NCI-H1436 treated with DMSO at 0.1 percent for 48 hours (cell line): ENCODE results near the gene ELL.
A peak's percentile ranks its signal among the peaks of the same experiment; 100 is the strongest.
"Not testable (repeated sequence)": the region's sequence is repeated elsewhere in the genome, so short reads cannot be mapped to it uniquely, and the experiment has no call there.

ENCODE experiments used
- DNase-seq: peaks from one replicate; lab custom pipeline; 2025; lab: John Stamatoyannopoulos, UW

ELL gene

DNA sequence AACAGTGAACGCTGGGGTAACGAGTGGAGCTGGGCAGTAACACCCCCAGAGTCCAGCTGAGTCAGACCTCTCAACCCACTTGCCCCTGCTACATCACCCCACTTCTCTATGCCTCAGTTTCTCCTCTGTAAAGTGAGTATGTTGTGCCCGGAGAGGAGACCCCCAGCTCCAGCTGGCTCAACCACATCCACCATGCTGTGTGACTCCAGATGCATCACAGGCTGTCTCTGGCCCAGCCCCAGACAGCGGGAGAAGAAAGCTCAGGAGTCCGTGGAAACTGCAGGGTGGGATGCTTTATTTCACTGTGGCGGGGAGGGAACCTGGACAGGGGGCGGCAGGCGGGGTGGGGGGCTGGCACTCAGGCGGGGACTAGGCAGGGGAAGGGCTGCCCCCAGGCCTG, 9.6 kb upstream of the ELL start:
- DNase-seq, result no peak

DNA sequence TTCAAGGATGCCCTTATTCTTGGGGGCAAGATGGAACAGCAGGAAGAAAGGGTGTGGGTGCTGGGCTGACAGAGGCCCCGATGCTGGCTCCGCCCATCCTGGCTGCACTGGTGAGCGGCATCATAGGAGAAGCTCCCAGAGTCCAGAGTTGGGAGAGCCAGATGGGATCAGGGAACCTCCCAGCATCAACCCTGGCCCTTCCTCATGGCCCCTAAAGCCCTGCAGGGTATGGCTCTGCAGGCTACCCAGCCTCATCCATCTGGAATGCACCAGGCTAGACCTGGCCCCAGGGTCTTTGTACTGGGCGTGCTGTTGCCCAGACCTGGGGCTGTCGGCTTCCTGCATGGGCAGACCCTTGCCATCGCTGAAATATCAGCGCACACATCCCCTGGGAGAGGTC, 7.9 kb upstream of the ELL start:
- no peak for DNase-seq

DNA sequence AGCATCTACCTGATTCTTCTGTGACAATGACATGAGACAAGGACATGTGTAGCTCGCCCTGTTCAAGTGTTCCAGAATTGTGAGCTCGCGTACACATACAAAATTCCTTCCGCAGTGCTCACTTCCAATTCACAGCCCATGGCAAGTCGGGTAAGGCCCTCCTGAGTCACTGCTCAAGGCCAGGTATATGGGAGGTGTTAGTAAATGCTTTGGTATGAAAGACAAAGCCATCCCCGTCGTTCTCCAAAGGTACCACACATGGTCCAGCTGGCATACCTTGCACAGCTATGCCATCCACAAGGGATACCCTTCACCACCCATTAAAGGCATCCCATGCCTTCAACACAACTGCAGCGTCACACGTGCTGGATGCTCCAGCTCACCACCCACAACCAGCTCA, 4.4 kb upstream of the ELL start:
- DNase-seq, result no peak

DNA sequence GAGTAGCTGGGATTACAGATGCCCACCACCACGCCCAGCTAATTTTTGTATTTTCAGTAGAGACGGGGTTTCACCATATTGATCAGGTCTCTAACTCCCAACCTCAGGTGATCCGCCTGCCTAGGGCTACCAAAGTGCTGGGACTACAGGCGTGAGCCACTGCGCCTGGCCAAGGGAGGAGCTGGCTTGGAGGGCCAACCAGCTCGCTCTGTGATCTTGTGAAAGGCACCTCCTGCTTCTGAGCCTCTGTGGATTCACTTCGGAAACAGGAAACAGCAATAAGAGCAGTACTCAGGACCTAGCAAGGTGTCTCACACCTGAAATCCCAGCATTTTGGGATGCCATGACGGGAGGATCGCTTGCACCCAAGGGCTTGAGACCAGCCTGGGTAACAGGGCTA, 2.0 kb upstream of the ELL start:
- DNase-seq, result no peak

DNA sequence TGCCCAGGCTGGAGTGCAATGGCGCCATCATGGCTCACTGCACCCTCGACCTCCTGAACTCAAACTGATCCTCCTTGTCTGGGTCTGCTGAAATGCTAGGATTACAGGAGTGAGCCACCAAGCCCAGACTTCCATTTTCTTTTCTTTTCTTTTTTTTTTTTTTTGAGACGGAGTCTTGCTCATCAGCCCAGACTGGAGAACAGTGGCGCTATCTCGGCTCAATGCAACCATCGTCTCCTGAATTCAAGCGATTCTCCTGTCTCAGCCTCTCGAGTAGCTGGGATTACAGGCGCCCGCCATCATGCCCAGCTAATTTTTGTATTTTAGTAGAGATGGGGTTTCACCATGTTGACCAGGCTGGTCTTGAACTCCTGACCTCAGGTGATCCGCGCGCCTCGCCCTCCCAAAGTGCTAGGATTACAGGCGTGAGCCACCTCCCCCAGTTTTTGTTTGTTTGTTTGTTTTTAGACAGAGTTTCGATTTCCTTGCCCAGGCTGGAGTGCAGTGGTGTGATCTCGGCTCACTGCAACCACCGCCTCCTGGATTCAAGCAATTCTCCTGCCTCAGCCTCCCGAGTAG, 1.1 kb upstream of the ELL start:
- DNase-seq, result not testable (repeated sequence)

DNA sequence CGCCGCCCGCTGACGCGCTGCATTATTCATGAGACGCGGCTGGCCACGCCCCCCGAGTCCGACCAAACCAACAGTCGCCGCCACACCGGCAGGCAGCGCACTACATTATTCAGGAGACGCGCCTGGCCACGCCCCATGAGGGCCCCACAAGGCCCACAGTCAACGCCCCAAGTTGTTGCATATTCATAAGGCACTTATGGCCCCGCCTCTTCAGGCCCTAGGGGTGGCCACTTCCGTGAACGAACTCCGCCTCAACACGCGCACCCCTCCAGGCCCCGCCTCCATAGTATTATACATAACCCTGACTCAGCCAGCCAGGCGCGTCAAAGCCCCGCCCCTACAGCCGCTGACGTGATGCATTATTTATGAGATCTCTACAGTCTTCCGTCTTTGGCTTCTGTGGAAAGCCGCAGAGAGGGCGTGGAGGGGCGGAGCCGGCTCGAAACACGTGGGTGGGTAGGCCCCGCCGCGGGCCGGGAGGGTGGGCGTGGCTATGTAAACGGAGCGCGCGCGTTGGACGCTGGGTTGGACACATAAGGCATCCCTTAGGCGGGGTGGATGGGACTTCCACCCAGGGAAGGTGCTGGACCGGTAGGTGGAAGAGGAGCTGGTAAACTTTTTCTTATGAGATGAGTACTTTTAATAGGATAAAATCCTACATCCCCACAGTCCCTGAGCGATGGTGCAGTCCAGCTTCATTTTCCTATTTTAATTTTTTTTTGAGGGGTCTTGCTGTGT, 423 bp upstream of the ELL start:
- DNase-seq, result peak; percentile 99

DNA sequence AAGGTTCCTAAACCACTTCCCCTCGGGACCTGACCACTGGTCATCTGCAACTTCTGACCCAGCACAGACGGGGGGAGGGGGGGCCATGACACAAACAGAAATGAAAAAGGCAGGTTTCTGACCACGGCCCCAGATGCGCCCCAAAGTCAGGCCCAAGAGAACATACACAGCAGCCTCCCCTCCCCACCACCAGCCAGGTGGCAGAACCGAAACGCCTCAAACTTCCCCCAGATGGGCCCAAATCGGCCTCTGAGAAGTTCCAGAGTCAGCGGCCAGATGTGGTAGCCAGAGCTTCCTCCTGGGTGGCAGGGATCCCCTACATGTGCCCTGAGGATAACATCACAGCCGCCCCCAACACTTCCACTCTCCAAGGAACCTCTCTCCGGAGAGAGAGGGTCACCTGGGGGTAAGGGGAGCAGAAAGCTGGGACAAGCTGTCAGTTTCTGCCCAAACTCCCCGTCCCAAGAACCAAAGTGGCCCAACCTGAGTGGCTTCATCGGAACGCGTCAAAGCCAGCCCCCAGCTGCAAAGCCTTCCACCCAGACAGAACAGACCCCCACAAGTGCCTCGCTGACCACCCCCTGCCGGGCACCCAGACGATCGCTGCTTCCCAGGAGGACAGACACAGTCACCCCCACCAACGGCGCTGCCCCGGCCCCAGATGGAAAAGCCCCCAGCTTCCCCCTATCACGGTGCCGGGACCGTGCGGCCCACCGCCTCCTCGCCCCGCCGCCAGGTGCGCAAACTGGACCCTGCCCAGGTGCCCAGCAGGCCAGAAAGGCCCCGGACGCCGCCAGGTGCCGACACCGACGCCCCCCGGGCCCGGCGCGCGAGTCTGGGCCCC, 800 bp downstream of the ELL start:
- no peak for DNase-seq

DNA sequence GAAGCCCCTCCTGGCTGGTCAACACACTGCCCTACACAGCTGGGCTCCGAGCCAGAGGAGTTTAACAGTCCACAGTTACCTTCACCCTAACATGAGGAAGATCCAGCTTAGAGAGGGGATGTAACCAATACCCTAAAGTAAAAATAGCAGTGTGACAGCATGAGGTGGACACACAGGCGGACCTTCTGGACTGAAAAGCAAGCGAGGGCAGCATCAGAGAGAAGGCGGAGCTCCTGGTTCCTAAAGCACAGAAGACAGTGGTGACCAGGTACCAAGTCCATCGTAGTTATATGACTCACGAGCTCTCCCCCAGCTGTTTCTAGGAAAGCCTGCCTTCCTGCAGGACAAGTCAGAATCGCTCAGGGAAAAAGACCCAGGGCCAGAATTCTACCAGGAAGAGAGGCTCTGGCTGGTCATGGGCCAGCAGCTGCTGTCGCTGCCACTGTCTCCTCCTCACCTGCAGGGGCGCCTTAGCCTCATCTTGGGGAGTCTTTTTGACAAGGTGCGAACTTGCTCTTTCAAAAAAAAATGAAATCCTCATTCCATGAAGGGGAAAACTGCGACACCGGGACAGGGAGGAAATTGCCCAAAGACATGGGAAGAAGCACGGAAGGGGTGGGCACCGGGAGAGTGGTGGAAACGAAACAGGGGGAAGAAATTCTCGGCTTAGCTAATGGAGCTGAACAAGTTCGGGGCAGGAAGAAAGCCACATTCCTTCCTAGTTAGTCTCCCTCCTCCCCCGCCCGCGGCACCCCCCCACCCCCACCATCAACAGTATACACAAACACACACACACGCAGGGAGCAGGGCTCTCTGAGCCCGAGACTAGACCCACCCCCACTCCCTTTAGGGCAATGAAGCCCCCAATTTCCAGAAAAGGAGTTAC, 1.7 kb downstream of the ELL start:
- DNase-seq, result no peak

DNA sequence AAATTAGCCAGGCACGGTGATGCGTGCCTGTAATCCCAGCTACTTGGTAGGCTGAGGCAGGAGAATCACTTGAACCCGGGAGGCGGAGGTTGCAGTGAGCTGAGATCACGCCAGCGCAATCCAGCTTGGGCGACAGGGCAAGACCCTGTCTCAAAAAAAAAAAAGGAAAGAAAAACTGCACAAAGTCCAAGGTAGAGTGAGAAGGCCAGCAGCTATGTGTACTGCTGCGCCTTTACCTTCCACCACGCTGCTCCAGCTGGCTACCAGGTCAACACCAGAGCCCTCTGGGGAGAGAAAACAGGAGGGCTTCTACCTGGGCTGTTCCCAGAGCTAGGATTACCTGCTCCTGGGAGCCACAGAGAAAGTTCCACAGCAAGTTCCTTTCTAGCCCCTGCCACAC, 3.2 kb downstream of the ELL start:
- no peak for DNase-seq

DNA sequence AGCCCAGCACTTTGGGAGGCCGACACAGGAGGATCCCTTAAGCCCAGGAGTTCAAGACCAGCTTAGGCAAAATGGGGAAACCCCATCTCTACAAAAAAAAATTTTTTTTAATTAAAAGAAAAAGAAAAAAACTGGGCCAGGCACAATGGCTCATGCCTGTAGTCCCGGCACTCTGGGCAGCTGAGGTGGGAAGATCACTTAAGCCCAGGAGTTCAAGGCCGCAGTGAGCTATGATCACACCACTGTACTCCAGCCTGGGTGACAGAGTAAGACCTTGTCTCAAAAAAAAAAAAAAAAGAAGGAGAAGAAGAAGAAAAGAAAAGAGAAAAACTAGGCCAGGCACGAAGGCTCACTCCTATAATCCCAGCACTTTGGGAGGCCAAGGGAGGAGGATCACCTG, 4.3 kb downstream of the ELL start:
- no peak for DNase-seq

DNA sequence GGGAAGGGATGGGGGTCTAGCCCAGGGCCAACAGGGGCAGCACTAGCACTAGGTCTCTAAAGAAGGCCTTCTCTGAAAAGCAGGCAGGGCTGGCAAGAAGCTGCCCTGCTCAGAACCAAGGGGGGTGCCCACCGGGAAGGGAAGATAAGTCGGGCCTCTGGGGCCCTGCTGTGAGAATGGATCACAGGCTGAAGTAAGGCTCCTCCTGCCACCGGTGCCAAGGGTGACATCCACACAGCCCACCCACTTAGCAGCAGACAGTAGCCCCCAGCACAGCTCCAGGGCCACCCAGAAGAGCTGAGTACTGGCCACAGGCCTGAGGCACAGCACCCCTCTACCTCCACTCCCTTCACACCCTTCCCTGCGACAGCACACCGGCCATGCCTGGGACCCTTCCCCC, 5.9 kb downstream of the ELL start:
- DNase-seq, result no peak

DNA sequence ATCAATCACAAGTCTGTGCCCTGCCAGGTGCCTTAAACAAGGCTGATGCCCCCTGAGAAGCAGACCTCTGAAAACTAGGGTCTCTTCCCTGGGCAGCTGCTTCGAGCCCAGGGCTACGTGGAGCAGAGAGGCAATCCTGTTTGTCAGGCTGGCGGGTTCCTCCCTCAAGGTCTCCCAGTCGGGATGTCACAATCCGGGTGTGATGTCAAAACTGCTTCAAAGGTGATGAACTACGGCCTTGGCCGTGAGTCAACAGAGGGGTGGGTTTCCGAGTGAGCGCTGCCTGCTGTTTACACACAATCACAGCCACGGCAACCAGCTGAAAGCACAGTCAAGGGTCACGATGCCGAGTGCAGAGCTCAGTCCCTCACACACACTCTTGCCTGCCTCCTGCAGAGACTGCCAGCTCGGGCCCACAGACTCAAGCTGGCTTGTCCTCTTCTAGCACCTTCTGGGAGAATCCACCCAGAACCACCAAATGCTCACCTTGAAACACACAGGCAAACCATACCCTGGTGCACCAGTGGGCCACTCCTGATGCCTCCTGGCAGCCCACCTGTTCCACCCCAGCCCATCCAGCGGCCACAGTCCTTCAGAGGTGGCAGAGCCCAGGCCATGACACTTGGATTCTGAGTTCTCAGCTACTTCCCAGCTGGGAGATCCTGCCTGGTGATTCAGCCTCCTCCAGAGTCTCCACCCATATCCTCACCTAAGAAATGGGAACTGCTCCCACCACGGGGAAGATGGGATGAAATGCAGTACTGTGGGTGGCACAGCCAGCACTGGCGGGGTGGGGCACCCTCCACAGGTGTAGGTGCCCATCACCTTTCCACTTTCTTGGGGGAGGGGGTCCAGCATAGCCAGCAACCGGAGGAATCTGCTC, 6.8 kb downstream of the ELL start:
- no peak for DNase-seq

DNA sequence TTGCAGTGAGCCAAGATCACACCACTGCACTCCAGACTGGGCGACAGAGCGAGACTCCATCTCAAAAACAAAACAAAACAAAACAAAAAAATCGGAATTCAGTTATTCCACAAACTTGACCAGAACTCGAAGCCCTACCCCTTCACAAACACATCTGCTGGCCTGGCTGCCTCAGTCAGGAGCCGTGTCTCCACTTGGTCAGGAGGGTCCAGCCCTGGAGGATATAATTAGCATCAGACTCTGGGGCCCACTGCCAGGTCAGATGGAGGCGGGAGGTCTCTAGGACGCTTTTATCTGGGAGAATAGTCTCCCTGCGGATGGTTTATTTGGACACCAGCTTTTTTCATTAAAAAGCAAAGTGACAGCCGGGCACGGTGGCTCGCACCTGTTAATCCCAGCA, 8.0 kb downstream of the ELL start:
- no peak for DNase-seq

DNA sequence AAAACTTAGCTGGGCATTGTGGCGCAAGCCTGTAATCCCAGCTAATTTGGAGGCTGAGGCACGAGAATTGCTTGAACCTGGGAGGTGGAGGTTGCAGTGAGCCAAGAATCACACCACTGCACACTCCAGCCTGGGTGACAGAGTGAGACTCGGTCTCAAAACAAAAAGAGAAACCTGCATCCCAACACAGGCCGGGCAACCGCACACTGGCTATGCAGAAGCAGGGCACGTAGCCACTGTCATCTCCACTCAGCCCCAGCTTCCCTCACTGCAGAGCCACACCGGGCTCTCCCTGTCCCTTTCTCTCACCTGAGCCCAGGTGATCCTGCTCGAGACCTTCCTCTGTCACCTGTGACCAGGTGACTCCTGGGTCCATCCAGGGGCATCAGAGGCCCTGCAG, 11.7 kb downstream of the ELL start:
- no peak for DNase-seq

DNA sequence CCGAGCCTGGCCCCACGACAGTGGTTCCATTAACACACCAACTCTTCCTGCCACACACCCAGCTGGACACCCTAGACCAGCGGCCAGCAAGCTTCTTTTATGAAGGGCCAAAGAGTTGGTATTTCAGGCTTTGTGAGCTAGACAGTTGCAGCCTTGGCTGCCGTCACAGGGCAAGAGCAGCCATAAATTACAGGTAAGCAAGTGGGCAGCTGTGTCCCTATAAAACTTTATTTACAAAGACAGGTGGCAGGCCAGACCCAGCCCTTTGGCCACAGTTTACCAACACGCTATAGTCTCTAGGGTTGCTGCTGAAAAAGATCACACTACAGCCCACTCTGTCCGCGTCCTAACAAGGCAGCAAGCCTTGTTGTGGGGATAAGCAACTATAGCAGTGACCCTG, 13.3 kb downstream of the ELL start:
- DNase-seq, result no peak

DNA sequence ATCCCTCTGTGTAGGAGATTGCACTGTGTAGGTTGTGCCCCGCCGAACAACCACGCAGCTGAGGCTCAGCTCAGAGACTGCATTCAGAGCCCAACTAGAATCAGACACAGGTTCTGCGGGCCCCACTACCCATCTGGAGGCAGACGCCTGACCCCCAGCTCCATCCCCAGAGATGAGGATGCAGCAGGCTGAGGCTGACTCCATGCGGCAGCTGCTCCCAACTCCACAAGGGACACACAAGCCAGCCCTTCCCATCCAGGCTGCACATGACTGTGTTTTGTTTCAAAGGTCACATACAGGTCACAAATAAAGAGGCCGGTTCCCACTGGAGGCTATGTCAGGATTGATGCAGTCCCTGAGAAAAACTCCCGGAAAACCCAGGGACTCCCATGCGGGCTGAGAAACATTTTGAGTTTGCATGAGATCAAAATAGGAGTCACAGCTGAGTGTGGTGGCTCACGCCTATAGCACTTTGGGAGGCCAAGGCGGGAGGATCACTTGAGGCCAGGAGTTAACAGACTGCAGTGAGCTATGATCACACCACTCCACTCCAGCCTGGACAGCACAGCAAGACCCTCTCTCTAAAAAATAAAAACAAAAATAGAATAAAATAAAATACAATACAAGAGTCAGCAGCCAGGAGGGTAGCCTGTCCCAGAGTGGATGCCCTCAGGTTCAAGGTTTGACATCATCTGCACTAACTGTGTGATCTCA, 14.0 kb downstream of the ELL start:
- no peak for DNase-seq

DNA sequence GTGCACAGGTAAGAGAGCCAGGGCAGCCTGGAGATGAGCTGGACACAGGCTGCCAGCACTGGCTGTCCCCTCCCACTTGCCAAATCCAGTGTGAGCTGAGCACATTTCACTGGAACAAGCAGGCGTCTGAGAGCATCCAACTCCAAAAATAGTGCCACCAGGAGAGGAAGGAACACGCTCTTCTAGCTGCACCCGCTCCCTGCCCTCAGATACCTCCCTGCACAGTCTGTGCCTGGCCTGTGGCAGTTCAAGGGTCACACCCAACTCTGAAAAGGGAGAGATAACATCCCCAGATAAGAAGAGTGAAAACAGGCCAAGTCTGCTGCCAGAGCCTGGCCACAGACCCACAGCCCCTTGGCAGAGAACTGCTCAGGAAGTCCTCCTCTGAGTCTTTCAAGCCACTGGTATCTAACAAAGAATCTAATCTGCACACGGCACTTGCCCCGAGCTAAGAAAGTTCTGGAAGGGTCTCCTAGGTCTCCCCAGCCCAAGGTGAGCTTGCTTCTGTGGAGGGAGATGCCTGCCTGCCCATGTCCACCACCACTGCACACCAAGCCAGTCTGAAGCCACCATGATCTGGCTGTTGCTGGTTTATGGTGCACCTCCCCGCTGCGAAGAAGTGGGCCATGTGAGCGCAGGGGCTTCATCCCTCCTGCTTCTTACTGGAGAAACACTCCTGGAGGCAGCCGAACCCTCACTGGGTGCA, 14.7 kb downstream of the ELL start:
- no peak for DNase-seq

DNA sequence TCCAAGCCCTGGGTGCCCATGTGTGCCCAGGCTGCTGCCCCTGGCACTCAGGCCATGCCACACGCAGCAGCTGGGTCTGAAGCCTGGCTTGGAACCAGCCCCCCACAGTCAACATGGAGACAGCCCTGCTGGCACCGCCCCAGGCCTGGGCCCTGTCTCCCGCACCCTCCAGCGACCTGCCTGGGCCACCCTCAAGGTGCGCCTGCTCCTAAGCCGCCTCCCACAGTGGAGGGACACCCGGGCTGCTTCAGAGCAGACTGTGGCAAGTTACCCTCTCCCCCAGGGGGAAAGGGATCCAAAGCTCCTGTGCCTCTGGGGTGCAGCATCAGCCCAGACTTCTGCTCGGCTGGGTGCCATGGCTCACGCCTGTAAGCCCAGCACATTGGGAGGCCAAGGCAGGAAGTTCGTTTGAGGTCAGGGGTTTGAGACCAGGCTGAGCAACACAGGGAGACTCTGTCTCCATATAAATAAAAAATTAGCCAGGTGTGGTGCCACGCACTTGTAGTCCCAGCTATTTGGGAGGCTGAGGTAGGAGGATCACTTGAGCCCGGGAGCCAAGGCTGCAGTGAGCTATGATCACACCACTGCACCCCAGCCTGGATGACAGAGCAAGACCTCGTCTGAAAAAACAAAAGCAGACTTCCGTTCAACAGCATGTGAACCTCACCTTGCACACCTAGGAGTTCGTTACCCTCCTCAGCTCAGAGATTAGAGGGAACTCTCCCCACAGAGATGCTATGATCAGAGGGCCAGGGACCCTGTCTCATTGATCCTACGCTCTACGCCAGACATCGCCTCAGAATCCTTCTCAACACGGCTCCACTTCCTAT, 15.6 kb downstream of the ELL start:
- no peak for DNase-seq
